Glutamatergic neuron (in vitro differentiated cells): ENCODE data around the gene MAML2. TPM values are rescaled to one million over a fixed set of nuclear protein-coding genes. Genes with fewer than 3 reads are reported as not detected.

Source experiments
- DNase-seq: peaks from one replicate; pipeline ENCODE4 v3.0.0; 2022
- H3K27ac Mint-ChIP-seq: one replicate; pipeline ENCODE4 v1.8.0; 2020; ENCODE audit warnings: mild to moderate bottlenecking, mixed read lengths, inconsistent platforms; ENCODE audit not compliant: unreplicated experiment
- H3K27me3 Mint-ChIP-seq: one replicate; pipeline ENCODE4 v1.8.0; 2020; ENCODE audit warnings: mild to moderate bottlenecking, moderate library complexity, mixed read lengths, inconsistent platforms; ENCODE audit not compliant: unreplicated experiment
- H3K36me3 Mint-ChIP-seq: one replicate; pipeline ENCODE4 v1.8.0; 2020; ENCODE audit warnings: mild to moderate bottlenecking, mixed read lengths, inconsistent platforms; ENCODE audit not compliant: unreplicated experiment
- H3K4me1 Mint-ChIP-seq: one replicate; pipeline ENCODE4 v1.8.0; 2020; ENCODE audit warnings: mild to moderate bottlenecking, low read depth, mixed read lengths, inconsistent platforms; ENCODE audit not compliant: unreplicated experiment
- H3K4me3 Mint-ChIP-seq: one replicate; pipeline ENCODE4 v1.8.0; 2020; ENCODE audit warnings: mild to moderate bottlenecking, mixed read lengths, inconsistent platforms; ENCODE audit not compliant: unreplicated experiment
- H3K9me3 Mint-ChIP-seq: one replicate; pipeline ENCODE4 v1.8.0; 2020; ENCODE audit warnings: mild to moderate bottlenecking, moderate library complexity, mixed read lengths, inconsistent platforms; ENCODE audit not compliant: unreplicated experiment
- CTCF ChIP-seq: fragments of 200-600 bp; sonication (generic); IDR thresholded peaks from one replicate; pipeline ENCODE4 v1.5.0; 2021; ENCODE audit not compliant: partially characterized antibody, unreplicated experiment
- total RNA-seq: library from RNA; stranded (reverse); fragmentation: NEBNext Ultra II Directional; extraction: Animal tissue kit (Norgen Biotek cat#: 25700); gene quantifications from one replicate; pipeline ENCODE4 v1.2.1, GENCODE V29; 2021; ENCODE audit not compliant: unreplicated experiment

Gene MAML2
- total RNA-seq, 1 donor from 2014 or later: 2.1 TPM

DNA sequence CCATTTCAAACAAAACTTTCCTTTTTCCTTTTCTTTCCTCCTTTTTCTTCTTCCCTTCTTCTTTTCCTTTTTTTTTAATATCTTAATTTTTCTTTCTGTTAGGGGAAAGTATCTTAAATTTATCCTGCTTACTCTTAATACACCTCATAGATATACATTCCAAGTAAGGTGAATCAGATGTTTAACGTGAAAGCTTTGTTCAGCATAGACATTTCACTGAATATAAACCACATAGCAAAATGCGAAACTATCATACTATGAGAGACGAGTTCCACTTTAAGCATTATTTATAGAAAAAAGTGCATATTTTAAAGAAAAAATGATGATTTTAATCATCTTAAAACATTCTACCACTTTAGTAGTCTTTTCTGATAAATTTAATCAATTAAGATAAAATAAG lies 281.3 kb downstream of the MAML2 start:
- DNase-seq: no peak
- H3K4me3 Mint-ChIP-seq: no peak overlapping the region
- peaks cover 4% of the 10 kb centered on the region for H3K4me1 Mint-ChIP-seq
- no peaks in the 10 kb centered on the region for H3K27me3 Mint-ChIP-seq
- H3K36me3 Mint-ChIP-seq: no peaks in the 10 kb centered on the region
- no peak overlapping the region for H3K27ac Mint-ChIP-seq
- peaks cover 2% of the 10 kb centered on the region for H3K9me3 Mint-ChIP-seq
- TF ChIP-seq CTCF: no peak

- H3K9me3 Mint-ChIP-seq: peaks cover 2% of the 10 kb centered on the region
- H3K27ac Mint-ChIP-seq: no peak overlapping the region
- no peak for TF ChIP-seq CTCF
- H3K27me3 Mint-ChIP-seq: no peaks in the 10 kb centered on the region
- no peak overlapping the region for H3K4me3 Mint-ChIP-seq
- peaks cover 4% of the 10 kb centered on the region for H3K4me1 Mint-ChIP-seq
- DNase-seq: no peak
- no peaks in the 10 kb centered on the region for H3K36me3 Mint-ChIP-seq
Observed at GRCh38 chr11:96061069-96061468, 281.9 kb downstream of the MAML2 start.

DNA sequence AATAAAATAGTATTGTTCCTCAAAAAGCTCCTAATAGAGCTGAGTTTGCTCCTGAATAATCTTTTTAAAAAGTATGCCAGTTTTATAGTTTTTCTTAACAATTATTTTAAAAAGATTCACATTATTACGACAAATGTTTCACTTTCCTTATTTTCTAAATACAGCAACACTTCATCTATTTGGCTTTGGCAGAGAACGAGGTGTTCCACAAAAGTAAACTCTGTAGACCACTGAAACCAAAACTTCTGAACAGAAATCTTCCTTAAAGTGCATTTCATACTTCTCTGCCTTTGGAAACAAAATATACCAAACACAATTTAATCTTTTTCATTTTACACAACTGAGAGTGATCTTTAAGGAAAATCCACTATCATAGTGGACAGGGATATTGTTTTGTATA lies 285.5 kb downstream of the MAML2 start:
- Mint-ChIP-seq H3K27ac (no peak overlapping the region), H3K9me3 (peaks cover 2% of the 10 kb centered on the region), H3K4me3 (no peak overlapping the region), H3K4me1 (peaks cover 12% of the 10 kb centered on the region), H3K36me3 (no peaks in the 10 kb centered on the region), H3K27me3 (no peaks in the 10 kb centered on the region)
- TF ChIP-seq CTCF: no peak
- no peak for DNase-seq

DNA sequence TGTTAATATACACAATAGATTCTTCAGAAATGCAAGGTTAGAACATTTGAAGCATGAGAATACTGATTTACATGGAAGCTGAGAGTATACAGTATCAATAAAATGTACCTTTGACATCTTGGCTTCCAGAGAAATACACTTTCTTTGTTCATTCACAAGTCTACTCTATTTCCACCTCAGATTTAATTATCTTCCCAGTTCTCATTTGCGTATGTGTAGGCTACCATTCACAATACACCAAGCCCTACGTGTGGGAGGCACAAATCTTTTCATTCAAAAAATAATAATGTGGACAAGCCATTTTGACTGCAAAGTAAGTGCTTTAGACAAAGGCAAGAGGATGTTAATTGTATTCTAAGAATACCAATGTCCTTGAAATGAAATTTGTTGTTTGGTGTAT lies 286.4 kb downstream of the MAML2 start:
- DNase-seq: no peak
- Mint-ChIP-seq H3K27ac (no peak overlapping the region), H3K27me3 (no peaks in the 10 kb centered on the region), H3K4me1 (peaks cover 12% of the 10 kb centered on the region), H3K4me3 (no peak overlapping the region), H3K9me3 (peaks cover 2% of the 10 kb centered on the region), H3K36me3 (no peaks in the 10 kb centered on the region)
- TF ChIP-seq CTCF: no peak

DNA sequence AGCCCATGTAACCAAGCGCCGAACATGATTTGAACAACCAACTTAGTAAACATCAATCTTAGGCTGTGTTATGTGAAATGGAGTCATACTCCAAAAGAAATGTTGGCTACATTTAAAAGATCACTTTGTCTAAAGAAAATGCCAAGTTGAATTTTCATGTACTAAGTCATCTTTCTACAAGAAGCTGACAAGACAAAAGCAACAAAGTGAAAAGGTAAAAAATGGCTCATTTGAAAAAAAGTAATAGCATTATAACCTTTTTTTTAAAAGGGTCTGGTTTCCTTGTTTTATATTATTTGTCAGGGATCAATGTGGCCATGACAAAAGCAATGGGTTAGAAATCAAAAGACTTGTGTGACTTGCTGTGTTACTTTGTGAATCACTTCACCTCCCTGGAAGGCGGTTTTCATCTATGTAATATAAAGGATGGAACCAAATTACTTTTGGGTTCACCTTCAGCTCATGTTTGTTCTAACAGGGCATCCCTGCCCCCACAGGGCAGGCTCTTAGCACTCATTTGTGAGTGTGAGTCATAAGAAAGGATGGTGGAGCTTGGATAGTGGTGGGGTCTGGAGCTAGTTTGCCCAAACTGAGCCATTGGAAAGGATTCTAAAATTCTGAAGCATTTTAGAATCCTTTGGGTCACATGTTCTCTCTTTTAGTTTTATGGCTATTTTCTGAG lies 287.1 kb downstream of the MAML2 start:
- Mint-ChIP-seq H3K4me3 (no peak overlapping the region), H3K36me3 (no peaks in the 10 kb centered on the region), H3K27me3 (no peaks in the 10 kb centered on the region), H3K4me1 (peaks cover 12% of the 10 kb centered on the region), H3K9me3 (peaks cover 2% of the 10 kb centered on the region), H3K27ac (no peak overlapping the region)
- TF ChIP-seq CTCF: no peak
- no peak for DNase-seq
